IMR-90 (cell line): ENCODE results near the gene RNF180. TPM values are rescaled to one million over a fixed set of nuclear protein-coding genes. Genes with fewer than 3 reads are reported as not detected.
"Not testable (repeated sequence)": the region's sequence is repeated elsewhere in the genome, so short reads cannot be mapped to it uniquely, and the experiment has no call there.

Experiments used
- ATAC-seq: fragments of 200-7000 bp; cut with Tn5 transposase; 2 replicates; pipeline ENCODE4 v1.9.1; 2020; ENCODE audit warnings: low read depth, mild to moderate bottlenecking, moderate library complexity
- BruUV-seq: library from RNA; stranded (reverse); fragments of 400-500 nt; replicated peaks from 2 replicates; lab custom pipeline; 2021; lab: Mats Ljungman, UMichigan
- CTCF ChIA-PET: fragments of 300-600 bp; formaldehyde crosslinking; extraction: SDS; loops from one replicate; lab custom pipeline; 2021; ENCODE audit warnings: antibody characterized with exemption; lab: Yijun Ruan, JAX
- POLR2A ChIA-PET: fragments of 300-600 bp; sonication (Branson Sonifier 250); formaldehyde crosslinking; loops from one replicate; lab custom pipeline; 2022; ENCODE audit warnings: antibody characterized with exemption; ENCODE audit not compliant: unreplicated experiment; lab: Charles Lee
- DNase-seq: peaks from one replicate; pipeline ENCODE4 v3.0.0; 2013
- H2AFZ ChIP-seq: replicated peaks from 2 replicates; pipeline ENCODE3; 2013; ENCODE audit warnings: low read length, mild to moderate bottlenecking; ENCODE audit not compliant: poor library complexity
- H2AK5ac ChIP-seq: 2 replicates; pipeline ENCODE4 v1.6.1; 2013; ENCODE audit warnings: low read depth, low read length, inconsistent platforms
- H2AK9ac ChIP-seq: replicated peaks from 2 replicates; pipeline ENCODE3; 2013; ENCODE audit warnings: mild to moderate bottlenecking, low read depth, low read length, moderate library complexity; ENCODE audit not compliant: poor library complexity
- H2BK120ac ChIP-seq: 2 replicates; pipeline ENCODE4 v1.6.1; 2013; ENCODE audit warnings: low read depth, low read length, inconsistent platforms
- H2BK15ac ChIP-seq: 3 replicates; pipeline ENCODE4 v1.6.1; 2013; ENCODE audit warnings: low read depth, low read length, inconsistent platforms
- H2BK20ac ChIP-seq: 2 replicates; pipeline ENCODE4 v1.6.1; 2013; ENCODE audit warnings: low read depth, mild to moderate bottlenecking, inconsistent platforms, low read length, moderate library complexity
- H2BK5ac ChIP-seq: 2 replicates; pipeline ENCODE4 v1.6.1; 2013; ENCODE audit warnings: mild to moderate bottlenecking, low read depth, low read length, inconsistent platforms; ENCODE audit not compliant: poor library complexity, severe bottlenecking
- H3K14ac ChIP-seq: replicated peaks from 2 replicates; pipeline ENCODE4 v1.6.1; 2013; ENCODE audit warnings: low read depth, low read length, inconsistent platforms
- H3K18ac ChIP-seq: 2 replicates; pipeline ENCODE4 v1.6.1; 2013; ENCODE audit warnings: low read depth, low read length, control low read depth
- H3K23ac ChIP-seq: 2 replicates; pipeline ENCODE4 v1.6.1; 2013; ENCODE audit warnings: low read depth, low read length, inconsistent platforms
- H3K27ac ChIP-seq: 2 replicates; pipeline ENCODE4 v1.5.1; 2013; ENCODE audit warnings: mild to moderate bottlenecking, control low read depth, low read length; ENCODE audit not compliant: insufficient read depth
- H3K27me3 ChIP-seq: 2 replicates; pipeline ENCODE4 v1.6.1; 2013; ENCODE audit warnings: low read length; ENCODE audit not compliant: control insufficient read depth, insufficient read depth
- H3K36me3 ChIP-seq: 2 replicates; pipeline ENCODE4 v1.6.1; 2013; ENCODE audit warnings: low read length, mixed read lengths; ENCODE audit not compliant: control insufficient read depth, insufficient read depth
- H3K4ac ChIP-seq: 2 replicates; pipeline ENCODE4 v1.6.1; 2013; ENCODE audit warnings: low read depth, low read length, inconsistent platforms
- H3K4me1 ChIP-seq: 2 replicates; pipeline ENCODE4 v1.6.1; 2013; ENCODE audit warnings: low read length, mixed read lengths; ENCODE audit not compliant: control insufficient read depth, insufficient read depth
- H3K4me2 ChIP-seq: 2 replicates; pipeline ENCODE4 v1.6.1; 2013; ENCODE audit warnings: low read depth, mild to moderate bottlenecking, control low read depth, low read length, moderate library complexity
- H3K4me3 ChIP-seq: 2 replicates; pipeline ENCODE4 v1.5.1; 2013; ENCODE audit warnings: low read depth, mild to moderate bottlenecking, control low read depth, low read length, moderate library complexity; ENCODE audit not compliant: insufficient read depth
- H3K56ac ChIP-seq: 2 replicates; pipeline ENCODE4 v1.6.1; 2013; ENCODE audit warnings: low read length, inconsistent platforms; ENCODE audit not compliant: insufficient read depth; ENCODE audit errors: extremely low read depth
- H3K79me1 ChIP-seq, 2 experiments: 2 replicates each; pipeline ENCODE4 v1.6.1; 2013; ENCODE audit warnings: low read length in 2 of 2, inconsistent platforms in 1 of 2, low read depth in 1 of 2
- H3K9ac ChIP-seq: 2 replicates; pipeline ENCODE4 v1.6.1; 2013; ENCODE audit warnings: low read depth, low read length, control low read depth
- H3K9me1 ChIP-seq: 2 replicates; pipeline ENCODE4 v1.6.1; 2013; ENCODE audit warnings: low read length, inconsistent platforms; ENCODE audit not compliant: insufficient read depth
- H3K9me3 ChIP-seq: 2 replicates; pipeline ENCODE4 v1.6.1; 2013; ENCODE audit warnings: low read length; ENCODE audit not compliant: control insufficient read depth, insufficient read depth
- H4K20me1 ChIP-seq: 2 replicates; pipeline ENCODE4 v1.6.1; 2013; ENCODE audit warnings: low read length, inconsistent platforms; ENCODE audit not compliant: insufficient read depth
- H4K5ac ChIP-seq: 2 replicates; pipeline ENCODE4 v1.6.1; 2013; ENCODE audit warnings: mild to moderate bottlenecking, low read depth, low read length, control low read depth
- H4K8ac ChIP-seq, 2 experiments: 2 replicates each; pipeline ENCODE4 v1.6.1; 2013; ENCODE audit warnings: low read depth in 2 of 2, low read length in 2 of 2, control low read depth in 1 of 2, inconsistent platforms in 1 of 2
- H4K91ac ChIP-seq: 2 replicates; pipeline ENCODE4 v1.6.1; 2013; ENCODE audit warnings: low read depth, low read length, inconsistent platforms; ENCODE audit not compliant: insufficient read depth
- WGBS, 2 experiments: methylation state at CpG; one replicate each; pipeline versions ENCODE4 v1.1.5 to v1.1.7; 2013; ENCODE audit warnings: missing lambda C conversion rate in 2 of 2; ENCODE audit not compliant: insufficient read length in 1 of 2; ENCODE audit errors: extremely low coverage in 2 of 2; 5-methylcytosine and 5-hydroxymethylcytosine counted together
- dilution Hi-C: fragments of 300-500 bp; cut with HindIII; formaldehyde crosslinking; loops from one replicate; pipeline ENCODE4 v1.14.3; 2018; ENCODE audit warnings: low sequenced_read_pairs; ENCODE audit not compliant: unreplicated experiment
- in situ Hi-C: fragments of 300-500 bp; cut with MboI; formaldehyde crosslinking; loops from 3 replicates; pipeline ENCODE4 v1.14.3; 2019; ENCODE audit warnings: low sequenced_read_pairs, inconsistent platforms, mixed read lengths
- intact Hi-C: fragments of 100-400 bp; cut with micrococcal nuclease; formaldehyde crosslinking; loops from 2 replicates; pipeline ENCODE4 v1.10.0; 2022
- polyA plus RNA-seq, 3 experiments: library from polyadenylated mRNA; depleted of rRNA; stranded (reverse); fragments of >200 nt; gene quantifications; 2 replicates each; pipeline ENCODE4 v1.2.3, GENCODE V29; 2012; ENCODE audit warnings: low replicate concordance in 1 of 3
- total RNA-seq: library from RNA; depleted of rRNA; stranded (reverse); fragments of >200 nt; gene quantifications from 2 replicates; pipeline ENCODE4 v1.2.3, GENCODE V29; 2012

RNF180 gene
- total and polyA plus RNA-seq, 2 of the 4 experiments (the other 2 are of a cell fraction), result 0.02 to 0.36 TPM

DNA sequence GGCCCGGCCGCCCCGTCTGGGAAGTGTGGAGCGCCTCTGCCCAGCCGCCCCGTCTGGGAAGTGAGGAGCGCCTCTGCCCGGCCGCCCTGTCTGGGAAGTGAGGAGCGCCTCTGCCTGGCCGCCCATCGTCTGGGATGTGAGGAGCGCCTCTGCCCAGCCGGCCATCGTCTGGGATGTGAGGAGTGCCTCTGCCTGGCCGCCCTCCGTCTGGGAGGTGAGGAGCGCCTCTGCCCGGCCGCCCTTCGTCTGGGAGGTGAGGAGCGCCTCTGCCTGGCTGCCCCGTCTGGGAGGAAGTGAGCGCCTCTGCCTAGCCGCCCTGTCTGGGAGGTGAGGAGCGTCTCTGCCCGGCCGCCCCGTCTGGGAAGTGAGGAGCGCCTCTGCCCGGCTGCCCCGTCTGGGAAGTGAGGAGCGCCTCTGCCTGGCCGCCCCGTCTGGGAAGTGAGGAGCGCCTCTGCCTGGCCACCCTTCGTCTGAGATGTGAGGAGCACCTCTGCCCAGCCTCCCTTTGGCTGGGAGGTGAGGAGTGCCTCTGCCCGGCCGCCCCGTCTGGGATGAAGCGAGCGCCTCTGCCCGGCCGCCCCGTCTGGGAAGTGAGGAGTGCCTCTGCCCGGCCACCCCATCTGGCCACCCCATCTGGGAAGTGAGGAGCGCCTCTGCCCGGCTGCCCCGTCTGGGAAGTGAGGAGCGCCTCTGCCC lies 59.8 kb downstream of the RNF180 start:
- dilution Hi-C loops (loop anchor here (25.0 kb wide), 1 partner anchor 387 kb away; no protein-coding TSS in a partner anchor), in situ Hi-C loops (loop anchor here (25.0 kb wide), 1 partner anchor 562 kb away; no protein-coding TSS in a partner anchor)
- H3K9ac ChIP-seq, DNase-seq, H2BK5ac ChIP-seq, POLR2A ChIA-PET, H3K27me3 ChIP-seq, H3K4me2 ChIP-seq, H3K36me3 ChIP-seq, H3K23ac ChIP-seq, H3K27ac ChIP-seq, H3K56ac ChIP-seq, H3K14ac ChIP-seq, intact Hi-C loops, H3K4ac ChIP-seq, H4K20me1 ChIP-seq, H2AFZ ChIP-seq, H4K91ac ChIP-seq, H2BK20ac ChIP-seq, H3K4me1 ChIP-seq, H3K18ac ChIP-seq, H2AK9ac ChIP-seq, H3K4me3 ChIP-seq, BruUV-seq, H2BK120ac ChIP-seq, H2BK15ac ChIP-seq, H3K9me1 ChIP-seq, H3K9me3 ChIP-seq, H4K5ac ChIP-seq, H3K79me1 ChIP-seq, ATAC-seq, H4K8ac ChIP-seq, H2AK5ac ChIP-seq: not testable (repeated sequence)
- WGBS, 2 experiments, result 95% methylated on average over 13 of the region's 50 CpGs; no CpG with 5 or more reads in 1 of the 2 experiments
- CTCF ChIA-PET, result interaction anchor here (1.3 kb wide), 1 partner anchor 387 kb away, joined by 4 read pairs; no protein-coding TSS in a partner anchor

DNA sequence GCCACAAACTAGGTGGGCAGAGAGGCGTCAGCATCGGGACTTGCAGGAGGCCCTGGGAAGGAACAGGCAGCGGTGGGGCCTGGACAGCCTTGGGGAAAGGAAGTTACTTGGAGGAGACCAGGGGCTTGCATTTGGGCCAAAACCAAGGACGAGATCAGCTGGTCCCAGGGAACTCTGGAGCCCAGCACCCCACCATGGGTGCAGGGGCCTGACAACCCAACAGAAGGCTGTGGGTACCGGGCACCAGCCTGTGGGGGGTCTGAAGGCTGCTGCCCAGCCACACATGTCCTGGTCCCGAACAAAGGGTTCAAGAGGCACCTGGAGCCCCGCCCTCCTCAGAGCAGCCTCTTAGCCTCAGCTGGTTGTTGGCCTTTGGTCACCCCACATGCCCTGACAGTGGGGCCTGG lies 61.5 kb downstream of the RNF180 start:
- POLR2A ChIA-PET, ATAC-seq, H3K56ac ChIP-seq, H2BK15ac ChIP-seq, H2BK120ac ChIP-seq, H3K4me3 ChIP-seq, H3K36me3 ChIP-seq, H3K18ac ChIP-seq, H3K9me3 ChIP-seq, H3K23ac ChIP-seq, H4K8ac ChIP-seq, H2AK9ac ChIP-seq, H3K4me2 ChIP-seq, H3K9me1 ChIP-seq, H2AK5ac ChIP-seq, intact Hi-C loops, BruUV-seq, H2AFZ ChIP-seq, H4K5ac ChIP-seq, DNase-seq, H3K27me3 ChIP-seq, H3K4ac ChIP-seq, H2BK20ac ChIP-seq, H3K27ac ChIP-seq, H3K79me1 ChIP-seq, H4K91ac ChIP-seq, H2BK5ac ChIP-seq, H3K9ac ChIP-seq, H3K4me1 ChIP-seq, H3K14ac ChIP-seq, H4K20me1 ChIP-seq: not testable (repeated sequence)
- dilution Hi-C loops (loop anchor here (25.0 kb wide), 1 partner anchor 385 kb away; no protein-coding TSS in a partner anchor), in situ Hi-C loops (loop anchor here (25.0 kb wide), 1 partner anchor 560 kb away; no protein-coding TSS in a partner anchor)
- WGBS, 2 experiments, result no CpG with 5 or more reads among the region's 7 CpGs
- CTCF ChIA-PET, result interaction anchor here (0.9 kb wide), 1 partner anchor 385 kb away, joined by 3 read pairs; no protein-coding TSS in a partner anchor
